HG03342 (cell line): ENCODE measurements around the gene LAP3.
"Not testable (repeated sequence)": the region's sequence is repeated elsewhere in the genome, so short reads cannot be mapped to it uniquely, and the experiment has no call there.

ENCODE experiments used
- ATAC-seq: cut with Tn5 transposase; IDR thresholded peaks from one replicate; pipeline ENCODE4 v1.9.1; 2021; ENCODE audit warnings: mild to moderate bottlenecking, moderate library complexity; ENCODE audit not compliant: unreplicated experiment

LAP3 gene

GRCh38 chr4:17561195-17561909 lies 15.6 kb upstream of the LAP3 start:
- ATAC-seq, result no peak

GRCh38 chr4:17562157-17562556 lies 14.8 kb upstream of the LAP3 start:
- no peak for ATAC-seq

- no peak for ATAC-seq
Observed at GRCh38 chr4:17565846-17566245, 11.2 kb upstream of the LAP3 start.

GRCh38 chr4:17567271-17567670 lies 9.7 kb upstream of the LAP3 start:
- no peak for ATAC-seq

- no peak for ATAC-seq
Observed at GRCh38 chr4:17574206-17574605, 2.8 kb upstream of the LAP3 start.

- not testable (repeated sequence) for ATAC-seq
Observed at GRCh38 chr4:17575177-17575576, 1.8 kb upstream of the LAP3 start.

- ATAC-seq, result no peak
Observed at GRCh38 chr4:17577665-17578481, 875 bp downstream of the LAP3 start.

GRCh38 chr4:17578482-17578891 lies 1.5 kb downstream of the LAP3 start:
- ATAC-seq, result peak; percentile 36

GRCh38 chr4:17580969-17581368 lies 4.0 kb downstream of the LAP3 start:
- ATAC-seq, result no peak

GRCh38 chr4:17583276-17583675 lies 6.3 kb downstream of the LAP3 start:
- no peak for ATAC-seq

- ATAC-seq, result no peak
Observed at GRCh38 chr4:17583941-17584340, 6.9 kb downstream of the LAP3 start.

GRCh38 chr4:17584521-17585213 lies 7.7 kb downstream of the LAP3 start:
- no peak for ATAC-seq

GRCh38 chr4:17587094-17587822 lies 10.3 kb downstream of the LAP3 start:
- ATAC-seq, result no peak

GRCh38 chr4:17589355-17589754 lies 12.4 kb downstream of the LAP3 start:
- no peak for ATAC-seq

GRCh38 chr4:17595471-17596005 lies 18.5 kb downstream of the LAP3 start:
- ATAC-seq, result peak; percentile 86

- no peak for ATAC-seq
Observed at GRCh38 chr4:17597517-17597916, 20.5 kb downstream of the LAP3 start.

GRCh38 chr4:17599826-17600225 lies 22.8 kb downstream of the LAP3 start:
- ATAC-seq, result no peak

- ATAC-seq, result no peak
Observed at GRCh38 chr4:17605236-17605635, 28.2 kb downstream of the LAP3 start.

GRCh38 chr4:17613761-17614415 lies 36.9 kb downstream of the LAP3 start:
- ATAC-seq, result peak; percentile 42
